ENCODE measurements around the gene RIOK3.

DNA sequence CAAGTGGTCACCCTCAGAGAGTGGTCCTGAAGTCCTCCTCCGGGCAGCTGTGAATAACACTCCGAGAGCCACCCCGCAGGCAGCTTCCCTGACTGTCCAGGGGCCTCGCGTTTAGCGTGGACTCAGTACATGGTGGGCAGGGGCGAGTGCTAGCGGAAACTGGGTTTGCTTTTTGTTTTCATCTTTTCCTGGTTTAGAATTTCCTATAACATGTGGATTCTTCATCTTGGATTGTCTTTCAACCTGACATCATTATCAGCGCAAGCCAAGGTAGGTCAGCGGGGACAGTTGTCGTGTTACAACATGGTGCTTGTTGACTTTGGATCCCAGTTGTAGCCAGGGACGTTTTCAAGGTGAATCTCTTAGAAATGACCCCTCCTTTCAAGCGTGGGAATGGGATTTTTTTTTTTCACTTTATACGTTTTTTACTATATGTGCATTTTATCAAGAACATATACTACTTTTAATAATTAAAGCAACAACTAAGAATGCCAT, 71.2 kb downstream of the RIOK3 start:
- TF ChIP-seq POLR2A (IDR thresholded peaks at IDR 0.05; ENCODE audit: low read length) (no peak), RCOR1 (IDR thresholded peaks at IDR 0.05; ENCODE audit: low read depth, low read length) (no peak), POLR2AphosphoS2 (conservative IDR thresholded peaks at IDR 0.05; ENCODE audit: low read length) (no peak), SREBF2 (IDR thresholded peaks at IDR 0.05) (no peak), BHLHE40 (IDR thresholded peaks at IDR 0.05; ENCODE audit: low read depth, low read length) (no peak), MAFK (IDR thresholded peaks at IDR 0.05; ENCODE audit: partially characterized antibody) (no peak), RFX5 (IDR thresholded peaks at IDR 0.05) (no peak), CHD4 (IDR thresholded peaks at IDR 0.05; ENCODE audit: borderline replicate concordance) (no peak)
- TF ChIP-seq, protein P1, sequence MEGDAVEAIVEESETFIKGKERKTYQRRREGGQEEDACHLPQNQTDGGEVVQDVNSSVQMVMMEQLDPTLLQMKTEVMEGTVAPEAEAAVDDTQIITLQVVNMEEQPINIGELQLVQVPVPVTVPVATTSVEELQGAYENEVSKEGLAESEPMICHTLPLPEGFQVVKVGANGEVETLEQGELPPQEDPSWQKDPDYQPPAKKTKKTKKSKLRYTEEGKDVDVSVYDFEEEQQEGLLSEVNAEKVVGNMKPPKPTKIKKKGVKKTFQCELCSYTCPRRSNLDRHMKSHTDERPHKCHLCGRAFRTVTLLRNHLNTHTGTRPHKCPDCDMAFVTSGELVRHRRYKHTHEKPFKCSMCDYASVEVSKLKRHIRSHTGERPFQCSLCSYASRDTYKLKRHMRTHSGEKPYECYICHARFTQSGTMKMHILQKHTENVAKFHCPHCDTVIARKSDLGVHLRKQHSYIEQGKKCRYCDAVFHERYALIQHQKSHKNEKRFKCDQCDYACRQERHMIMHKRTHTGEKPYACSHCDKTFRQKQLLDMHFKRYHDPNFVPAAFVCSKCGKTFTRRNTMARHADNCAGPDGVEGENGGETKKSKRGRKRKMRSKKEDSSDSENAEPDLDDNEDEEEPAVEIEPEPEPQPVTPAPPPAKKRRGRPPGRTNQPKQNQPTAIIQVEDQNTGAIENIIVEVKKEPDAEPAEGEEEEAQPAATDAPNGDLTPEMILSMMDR (IDR thresholded peaks at IDR 0.05), result no peak
- TF ChIP-seq, protein P2, sequence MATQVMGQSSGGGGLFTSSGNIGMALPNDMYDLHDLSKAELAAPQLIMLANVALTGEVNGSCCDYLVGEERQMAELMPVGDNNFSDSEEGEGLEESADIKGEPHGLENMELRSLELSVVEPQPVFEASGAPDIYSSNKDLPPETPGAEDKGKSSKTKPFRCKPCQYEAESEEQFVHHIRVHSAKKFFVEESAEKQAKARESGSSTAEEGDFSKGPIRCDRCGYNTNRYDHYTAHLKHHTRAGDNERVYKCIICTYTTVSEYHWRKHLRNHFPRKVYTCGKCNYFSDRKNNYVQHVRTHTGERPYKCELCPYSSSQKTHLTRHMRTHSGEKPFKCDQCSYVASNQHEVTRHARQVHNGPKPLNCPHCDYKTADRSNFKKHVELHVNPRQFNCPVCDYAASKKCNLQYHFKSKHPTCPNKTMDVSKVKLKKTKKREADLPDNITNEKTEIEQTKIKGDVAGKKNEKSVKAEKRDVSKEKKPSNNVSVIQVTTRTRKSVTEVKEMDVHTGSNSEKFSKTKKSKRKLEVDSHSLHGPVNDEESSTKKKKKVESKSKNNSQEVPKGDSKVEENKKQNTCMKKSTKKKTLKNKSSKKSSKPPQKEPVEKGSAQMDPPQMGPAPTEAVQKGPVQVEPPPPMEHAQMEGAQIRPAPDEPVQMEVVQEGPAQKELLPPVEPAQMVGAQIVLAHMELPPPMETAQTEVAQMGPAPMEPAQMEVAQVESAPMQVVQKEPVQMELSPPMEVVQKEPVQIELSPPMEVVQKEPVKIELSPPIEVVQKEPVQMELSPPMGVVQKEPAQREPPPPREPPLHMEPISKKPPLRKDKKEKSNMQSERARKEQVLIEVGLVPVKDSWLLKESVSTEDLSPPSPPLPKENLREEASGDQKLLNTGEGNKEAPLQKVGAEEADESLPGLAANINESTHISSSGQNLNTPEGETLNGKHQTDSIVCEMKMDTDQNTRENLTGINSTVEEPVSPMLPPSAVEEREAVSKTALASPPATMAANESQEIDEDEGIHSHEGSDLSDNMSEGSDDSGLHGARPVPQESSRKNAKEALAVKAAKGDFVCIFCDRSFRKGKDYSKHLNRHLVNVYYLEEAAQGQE (IDR thresholded peaks at IDR 0.05), result no peak
- TF ChIP-seq, protein P3, sequence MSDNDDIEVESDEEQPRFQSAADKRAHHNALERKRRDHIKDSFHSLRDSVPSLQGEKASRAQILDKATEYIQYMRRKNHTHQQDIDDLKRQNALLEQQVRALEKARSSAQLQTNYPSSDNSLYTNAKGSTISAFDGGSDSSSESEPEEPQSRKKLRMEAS (IDR thresholded peaks at IDR 0.05), result no peak
- TF ChIP-seq, protein P4, sequence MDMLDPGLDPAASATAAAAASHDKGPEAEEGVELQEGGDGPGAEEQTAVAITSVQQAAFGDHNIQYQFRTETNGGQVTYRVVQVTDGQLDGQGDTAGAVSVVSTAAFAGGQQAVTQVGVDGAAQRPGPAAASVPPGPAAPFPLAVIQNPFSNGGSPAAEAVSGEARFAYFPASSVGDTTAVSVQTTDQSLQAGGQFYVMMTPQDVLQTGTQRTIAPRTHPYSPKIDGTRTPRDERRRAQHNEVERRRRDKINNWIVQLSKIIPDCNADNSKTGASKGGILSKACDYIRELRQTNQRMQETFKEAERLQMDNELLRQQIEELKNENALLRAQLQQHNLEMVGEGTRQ (IDR thresholded peaks at IDR 0.05), result no peak

All from A549 (cell line).